OCI-LY7 (cell line): ENCODE results near the gene LARGE1.

ENCODE experiments used
- EZH2phosphoT487 ChIP-seq: fragments of 200-600 bp; sonication (generic); IDR thresholded peaks from 2 replicates; pipeline ENCODE4 v1.6.1; 2018; ENCODE audit warnings: low read depth, borderline replicate concordance, mild to moderate bottlenecking, mixed run types, antibody characterized with exemption, low read length, moderate library complexity, mixed read lengths
- TF ChIP-seq, protein P1 (sequence below): fragments of 200-600 bp; sonication (generic); conservative IDR thresholded peaks from 2 replicates; pipeline ENCODE4 v1.5.1; 2014; ENCODE audit warnings: mild to moderate bottlenecking, antibody characterized with exemption, low read length, moderate library complexity, mixed read lengths

DNA sequence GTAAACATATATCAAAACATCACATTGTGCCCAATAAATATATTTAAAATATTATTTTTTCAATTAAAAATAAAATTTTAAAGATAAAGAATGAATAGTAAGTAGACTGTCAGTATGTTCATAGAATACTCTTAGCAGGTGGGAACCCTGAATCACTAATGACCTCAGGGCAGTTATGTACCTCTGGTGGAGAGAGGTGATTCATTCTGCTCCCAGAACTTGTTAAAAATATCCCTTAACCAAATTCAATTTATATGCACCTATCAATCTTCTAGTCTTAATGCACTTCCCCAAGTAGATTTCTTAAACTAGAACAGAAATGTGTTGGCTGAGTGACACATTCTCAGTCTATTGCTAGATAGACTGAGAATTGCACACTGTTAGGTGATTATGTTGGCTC lies 678.2 kb downstream of the LARGE1 start:
- TF ChIP-seq, protein P1, sequence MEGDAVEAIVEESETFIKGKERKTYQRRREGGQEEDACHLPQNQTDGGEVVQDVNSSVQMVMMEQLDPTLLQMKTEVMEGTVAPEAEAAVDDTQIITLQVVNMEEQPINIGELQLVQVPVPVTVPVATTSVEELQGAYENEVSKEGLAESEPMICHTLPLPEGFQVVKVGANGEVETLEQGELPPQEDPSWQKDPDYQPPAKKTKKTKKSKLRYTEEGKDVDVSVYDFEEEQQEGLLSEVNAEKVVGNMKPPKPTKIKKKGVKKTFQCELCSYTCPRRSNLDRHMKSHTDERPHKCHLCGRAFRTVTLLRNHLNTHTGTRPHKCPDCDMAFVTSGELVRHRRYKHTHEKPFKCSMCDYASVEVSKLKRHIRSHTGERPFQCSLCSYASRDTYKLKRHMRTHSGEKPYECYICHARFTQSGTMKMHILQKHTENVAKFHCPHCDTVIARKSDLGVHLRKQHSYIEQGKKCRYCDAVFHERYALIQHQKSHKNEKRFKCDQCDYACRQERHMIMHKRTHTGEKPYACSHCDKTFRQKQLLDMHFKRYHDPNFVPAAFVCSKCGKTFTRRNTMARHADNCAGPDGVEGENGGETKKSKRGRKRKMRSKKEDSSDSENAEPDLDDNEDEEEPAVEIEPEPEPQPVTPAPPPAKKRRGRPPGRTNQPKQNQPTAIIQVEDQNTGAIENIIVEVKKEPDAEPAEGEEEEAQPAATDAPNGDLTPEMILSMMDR, result no peak
- TF ChIP-seq EZH2phosphoT487, result no peak
